Measurements from ENCODE around the gene ST6GALNAC6.
"Not testable (repeated sequence)": the region's sequence is repeated elsewhere in the genome, so short reads cannot be mapped to it uniquely, and the experiment has no call there.

ST6GALNAC6 gene

GRCh38 chr9:127853312-127854183 is 45.9 kb downstream of the ST6GALNAC6 start:
- DNase-seq, result no peak

- no peak for DNase-seq
These were observed 46.6 kb downstream of the ST6GALNAC6 start for GRCh38 chr9:127852829-127853228.

GRCh38 chr9:127850286-127850830 is 49.0 kb downstream of the ST6GALNAC6 start:
- no peak for DNase-seq

GRCh38 chr9:127848756-127849504 is 50.5 kb downstream of the ST6GALNAC6 start:
- no peak for DNase-seq

GRCh38 chr9:127847833-127848755 is 51.3 kb downstream of the ST6GALNAC6 start:
- no peak for DNase-seq

- DNase-seq, result no peak
These were observed 52.3 kb downstream of the ST6GALNAC6 start for GRCh38 chr9:127847178-127847510.

- no peak for DNase-seq
These were observed 52.8 kb downstream of the ST6GALNAC6 start for GRCh38 chr9:127846443-127847177.

- not testable (repeated sequence) for DNase-seq
These were observed 53.8 kb downstream of the ST6GALNAC6 start for GRCh38 chr9:127845619-127846018.

- DNase-seq, result no peak
These were observed 54.5 kb downstream of the ST6GALNAC6 start for GRCh38 chr9:127844821-127845359.

- no peak for DNase-seq
These were observed 58.1 kb downstream of the ST6GALNAC6 start for GRCh38 chr9:127841087-127841835.

- no peak for DNase-seq
These were observed 60.9 kb downstream of the ST6GALNAC6 start for GRCh38 chr9:127838375-127839078.

- no peak for DNase-seq
These were observed 62.1 kb downstream of the ST6GALNAC6 start for GRCh38 chr9:127837346-127837745.

GRCh38 chr9:127836561-127836960 is 62.8 kb downstream of the ST6GALNAC6 start:
- DNase-seq, result not testable (repeated sequence)

- DNase-seq, result no peak
These were observed 63.3 kb downstream of the ST6GALNAC6 start for GRCh38 chr9:127835991-127836516.
